B cell (primary cell): ENCODE measurements around the gene RSPO4.

ENCODE experiments used
- EZH2 ChIP-seq: IDR thresholded peaks from 2 replicates; pipeline ENCODE4 v1.6.1; 2012; ENCODE audit warnings: borderline replicate concordance, low read depth, mild to moderate bottlenecking, moderate library complexity, low read length; ENCODE audit not compliant: insufficient read depth, poor library complexity, severe bottlenecking
- TF ChIP-seq, protein P1 (sequence below): fragments of 200-600 bp; IDR thresholded peaks from one replicate; pipeline ENCODE4 v1.8.0; 2022; ENCODE audit warnings: antibody characterized with exemption, mild to moderate bottlenecking

DNA sequence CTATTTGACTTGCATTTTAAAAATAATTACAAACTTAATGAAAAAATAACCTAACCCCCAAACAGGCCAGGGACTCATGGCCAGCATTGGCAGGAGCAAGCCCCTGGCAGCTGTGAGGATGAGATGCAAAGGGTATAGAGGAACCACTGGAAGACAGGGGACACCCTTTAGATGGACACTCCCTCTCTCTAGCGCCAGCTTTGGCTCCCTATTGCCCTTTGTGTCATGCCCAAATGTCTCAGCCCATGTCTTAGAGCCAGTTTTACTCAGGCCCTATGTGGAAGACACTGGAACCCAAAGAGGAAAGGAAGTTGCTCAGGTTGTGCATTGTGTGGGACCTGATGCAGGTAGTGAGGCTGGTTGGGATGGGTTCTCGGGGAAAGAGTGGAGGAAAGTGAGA lies 34.9 kb upstream of the RSPO4 start:
- TF ChIP-seq, protein P1, sequence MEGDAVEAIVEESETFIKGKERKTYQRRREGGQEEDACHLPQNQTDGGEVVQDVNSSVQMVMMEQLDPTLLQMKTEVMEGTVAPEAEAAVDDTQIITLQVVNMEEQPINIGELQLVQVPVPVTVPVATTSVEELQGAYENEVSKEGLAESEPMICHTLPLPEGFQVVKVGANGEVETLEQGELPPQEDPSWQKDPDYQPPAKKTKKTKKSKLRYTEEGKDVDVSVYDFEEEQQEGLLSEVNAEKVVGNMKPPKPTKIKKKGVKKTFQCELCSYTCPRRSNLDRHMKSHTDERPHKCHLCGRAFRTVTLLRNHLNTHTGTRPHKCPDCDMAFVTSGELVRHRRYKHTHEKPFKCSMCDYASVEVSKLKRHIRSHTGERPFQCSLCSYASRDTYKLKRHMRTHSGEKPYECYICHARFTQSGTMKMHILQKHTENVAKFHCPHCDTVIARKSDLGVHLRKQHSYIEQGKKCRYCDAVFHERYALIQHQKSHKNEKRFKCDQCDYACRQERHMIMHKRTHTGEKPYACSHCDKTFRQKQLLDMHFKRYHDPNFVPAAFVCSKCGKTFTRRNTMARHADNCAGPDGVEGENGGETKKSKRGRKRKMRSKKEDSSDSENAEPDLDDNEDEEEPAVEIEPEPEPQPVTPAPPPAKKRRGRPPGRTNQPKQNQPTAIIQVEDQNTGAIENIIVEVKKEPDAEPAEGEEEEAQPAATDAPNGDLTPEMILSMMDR, result no peak
- no peak for TF ChIP-seq EZH2
